GM18909 (cell line): ENCODE results near the gene GALNT16.

Source experiments
- ATAC-seq: cut with Tn5 transposase; IDR thresholded peaks from one replicate; pipeline ENCODE4 v1.9.1; 2021; ENCODE audit warnings: mild to moderate bottlenecking; ENCODE audit not compliant: unreplicated experiment, poor library complexity

GALNT16 gene

DNA sequence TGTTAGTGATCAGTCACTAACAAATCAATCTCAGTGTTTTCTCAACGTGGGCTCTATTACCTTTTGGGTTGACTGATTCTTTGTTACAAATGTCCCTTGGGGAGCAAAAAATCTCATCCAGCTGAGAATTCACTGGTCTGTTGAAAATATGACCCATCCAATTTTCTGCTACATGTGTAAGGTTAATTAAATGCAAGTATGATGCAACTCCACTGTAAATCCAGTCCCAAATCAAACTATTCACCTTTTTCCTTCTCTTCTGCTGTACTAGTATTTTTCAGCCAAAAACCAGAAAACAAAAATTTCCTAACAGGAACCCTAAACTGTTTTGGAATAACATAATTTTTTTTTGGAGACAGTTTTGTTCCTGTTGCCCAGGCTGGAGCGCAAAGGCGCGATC lies 136.0 kb downstream of the GALNT16 start:
- ATAC-seq, result no peak

- peak; percentile 89 for ATAC-seq
Measured at GRCh38 chr14:69398053-69398817, 138.3 kb downstream of the GALNT16 start, which contains the start of the genes ERH and SLC39A9. Gene ERH, minus strand, starts transcription at chr14:69398299. Its CDS starts 66 bp downstream, at chr14:69398233. Gene SLC39A9, plus strand, starts transcription at chr14:69398692. Its CDS starts 678 bp downstream, at chr14:69399370.

DNA sequence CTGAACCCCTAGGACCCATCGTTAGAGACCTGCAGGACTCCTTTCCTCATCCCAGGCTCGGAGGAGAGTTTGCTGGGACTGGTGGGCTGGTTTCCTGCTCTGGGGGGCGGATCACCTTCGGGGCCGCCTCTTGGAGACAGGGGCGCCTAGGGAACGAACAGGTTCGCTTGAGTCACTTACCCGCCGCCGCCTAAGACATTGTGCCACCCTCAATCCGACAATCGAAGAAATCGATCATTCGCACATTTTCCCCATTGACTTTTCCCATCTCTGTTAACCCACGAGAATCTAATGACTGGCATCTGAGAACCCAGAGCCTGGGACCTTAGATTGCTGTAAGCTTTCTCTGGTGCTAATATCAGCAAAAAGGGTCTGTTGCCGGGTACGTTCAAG lies 138.9 kb downstream of the GALNT16 start:
- ATAC-seq, result peak; percentile 18

DNA sequence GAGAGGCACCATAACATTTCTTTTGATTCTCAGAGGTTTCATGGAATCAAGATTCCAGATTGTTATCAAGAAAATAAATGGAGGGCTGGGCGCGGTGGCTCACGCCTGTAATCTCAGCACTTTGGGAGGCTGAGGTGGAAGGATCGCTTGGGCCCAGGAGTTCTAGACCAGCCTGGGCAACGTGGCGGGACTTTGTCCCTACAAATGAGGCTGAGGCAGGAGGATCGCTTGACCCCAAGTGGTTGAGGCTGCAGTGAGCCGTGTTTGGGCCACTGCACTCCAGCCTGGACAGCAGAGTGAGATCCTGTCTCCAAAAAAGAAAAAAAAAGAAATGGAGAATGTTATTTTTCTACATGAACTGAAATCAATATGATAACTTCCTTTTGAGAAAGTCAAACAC lies 139.8 kb downstream of the GALNT16 start:
- ATAC-seq, result no peak

DNA sequence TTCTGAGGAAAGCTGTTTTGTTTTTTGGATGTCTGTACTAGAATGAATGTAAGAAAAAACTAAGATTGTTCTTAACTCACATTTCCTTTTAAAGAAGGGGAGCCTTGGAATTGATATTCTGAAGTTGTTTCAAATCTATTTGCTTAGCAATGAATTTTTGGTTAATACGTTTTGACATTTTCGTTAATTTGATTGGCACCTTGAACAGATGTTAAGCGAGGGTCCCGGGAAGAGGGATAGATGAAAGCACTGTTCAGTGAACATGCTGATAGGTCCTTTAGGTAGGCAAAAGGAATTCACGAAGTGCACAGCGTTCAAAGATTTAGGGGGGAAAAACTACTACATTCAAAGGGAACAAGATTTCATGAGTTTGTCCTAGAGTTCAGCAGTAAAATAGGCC lies 140.2 kb downstream of the GALNT16 start:
- ATAC-seq, result no peak

- ATAC-seq, result no peak
Measured at GRCh38 chr14:69401841-69402240, 141.9 kb downstream of the GALNT16 start.

- ATAC-seq, result no peak
Measured at GRCh38 chr14:69404478-69404877, 144.5 kb downstream of the GALNT16 start.

- no peak for ATAC-seq
Measured at GRCh38 chr14:69404883-69405282, 144.9 kb downstream of the GALNT16 start.

DNA sequence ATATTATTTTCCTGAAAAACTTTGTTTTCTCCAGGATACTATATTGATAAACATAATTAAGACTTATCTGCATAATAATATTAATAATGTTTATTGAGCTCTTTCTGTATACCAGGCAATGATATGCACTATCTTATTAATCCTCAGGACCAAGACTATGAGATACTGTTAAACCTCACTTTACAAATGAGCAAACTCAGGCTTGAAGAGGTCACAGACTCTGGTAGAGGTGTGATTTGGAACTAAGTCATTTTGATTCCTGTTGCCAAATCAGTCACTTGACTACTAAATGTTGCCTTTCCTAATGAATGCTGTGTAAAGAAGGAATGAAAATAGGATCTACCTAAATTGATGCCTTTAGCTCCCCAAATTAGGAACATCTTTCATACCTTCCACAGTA lies 145.8 kb downstream of the GALNT16 start:
- ATAC-seq, result no peak
